Right ventricle myocardium superior (tissue), 1 donor: Measurements from ENCODE around the gene PRSS57. TPM values are rescaled to one million over a fixed set of nuclear protein-coding genes. Genes with fewer than 3 reads are reported as not detected.

Source experiments
- ATAC-seq: fragments of 200-7000 bp; cut with Tn5 transposase; one replicate; pipeline ENCODE4 v1.9.1; 2020; ENCODE audit warnings: mild to moderate bottlenecking; ENCODE audit not compliant: poor library complexity
- DNase-seq: peaks from one replicate; pipeline ENCODE4 v3.0.0-alpha.2; 2020
- intact Hi-C: fragments of 100-400 bp; cut with DNase I; formaldehyde crosslinking; loops from one replicate; pipeline ENCODE4 v1.11.2; 2022
- total RNA-seq: library from RNA; stranded (reverse); fragmentation: NEBNext Ultra II Directional; extraction: Animal tissue kit (Norgen Biotek cat#: 25700); gene quantifications from one replicate; pipeline ENCODE4 v1.2.1, GENCODE V29; 2021
- donor health status: DM: no; HTN: yes; CAD: no; lungs with severe emphysema.

The PRSS57 gene
- total RNA-seq, 1 donor from 2014 or later: not detected

- intact Hi-C loops: no loop called here
- DNase-seq (no peak), ATAC-seq (no peak)
Observed at GRCh38 chr19:645912-646778, 49.1 kb downstream of the PRSS57 start.

- ATAC-seq (no peak), DNase-seq (no peak)
- intact Hi-C loops: no loop called here
Observed at GRCh38 chr19:644789-645188, 50.5 kb downstream of the PRSS57 start.

- intact Hi-C loops: no loop called here
- DNase-seq (no peak), ATAC-seq (no peak)
Observed at GRCh38 chr19:644363-644762, 50.9 kb downstream of the PRSS57 start.

GRCh38 chr19:643736-644135 is 51.5 kb downstream of the PRSS57 start:
- DNase-seq (no peak), ATAC-seq (no peak)
- intact Hi-C loops: no loop called here

- intact Hi-C loops: no loop called here
- DNase-seq (no peak), ATAC-seq (no peak)
Observed at GRCh38 chr19:642767-643727, 52.2 kb downstream of the PRSS57 start.

DNA sequence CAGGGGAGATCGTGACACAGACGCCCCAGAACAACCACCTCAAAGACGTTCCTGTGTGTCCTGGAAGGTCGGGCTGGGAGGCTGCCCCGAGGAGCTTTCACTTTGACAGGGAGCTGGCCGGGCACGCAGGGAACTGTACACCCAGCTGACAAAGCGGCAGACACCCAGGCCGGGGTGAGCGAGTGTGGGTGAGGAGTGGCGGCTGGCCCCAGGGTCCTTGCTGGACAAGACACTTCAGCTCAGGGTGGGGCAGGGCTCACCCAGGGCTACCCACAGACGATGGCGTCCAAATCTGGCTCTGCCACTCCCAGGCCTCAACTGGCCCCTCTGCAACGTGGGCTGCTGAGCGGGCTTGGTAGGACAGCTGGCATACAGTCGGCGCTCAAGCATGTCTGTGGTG is 53.5 kb downstream of the PRSS57 start:
- DNase-seq (no peak), ATAC-seq (no peak)
- intact Hi-C loops: no loop called here

GRCh38 chr19:640606-641189 is 54.6 kb downstream of the PRSS57 start:
- ATAC-seq: no peak
- intact Hi-C loops: no loop called here
- DNase-seq: no peak

DNA sequence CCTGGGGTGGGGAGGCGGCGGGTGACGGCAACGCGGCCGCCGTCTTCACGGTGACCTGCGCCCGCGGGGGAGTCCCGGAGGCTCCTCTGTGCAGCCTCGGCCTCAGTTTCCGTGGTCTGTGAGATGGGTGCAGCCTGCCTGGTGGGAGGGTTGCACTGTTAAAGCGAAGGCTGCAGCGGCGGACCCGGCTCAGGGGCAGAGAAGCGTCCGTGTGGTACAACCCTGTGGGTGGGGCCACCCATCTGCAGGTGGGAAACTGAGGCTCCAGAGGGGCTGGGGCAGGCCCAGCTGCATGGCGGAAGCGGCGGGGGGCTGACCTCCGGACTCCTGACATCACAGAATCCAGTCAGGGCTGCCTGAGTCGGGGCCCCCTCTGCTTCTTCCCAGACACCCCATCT is 55.1 kb downstream of the PRSS57 start:
- intact Hi-C loops: no loop called here
- ATAC-seq: no peak
- DNase-seq: no peak

DNA sequence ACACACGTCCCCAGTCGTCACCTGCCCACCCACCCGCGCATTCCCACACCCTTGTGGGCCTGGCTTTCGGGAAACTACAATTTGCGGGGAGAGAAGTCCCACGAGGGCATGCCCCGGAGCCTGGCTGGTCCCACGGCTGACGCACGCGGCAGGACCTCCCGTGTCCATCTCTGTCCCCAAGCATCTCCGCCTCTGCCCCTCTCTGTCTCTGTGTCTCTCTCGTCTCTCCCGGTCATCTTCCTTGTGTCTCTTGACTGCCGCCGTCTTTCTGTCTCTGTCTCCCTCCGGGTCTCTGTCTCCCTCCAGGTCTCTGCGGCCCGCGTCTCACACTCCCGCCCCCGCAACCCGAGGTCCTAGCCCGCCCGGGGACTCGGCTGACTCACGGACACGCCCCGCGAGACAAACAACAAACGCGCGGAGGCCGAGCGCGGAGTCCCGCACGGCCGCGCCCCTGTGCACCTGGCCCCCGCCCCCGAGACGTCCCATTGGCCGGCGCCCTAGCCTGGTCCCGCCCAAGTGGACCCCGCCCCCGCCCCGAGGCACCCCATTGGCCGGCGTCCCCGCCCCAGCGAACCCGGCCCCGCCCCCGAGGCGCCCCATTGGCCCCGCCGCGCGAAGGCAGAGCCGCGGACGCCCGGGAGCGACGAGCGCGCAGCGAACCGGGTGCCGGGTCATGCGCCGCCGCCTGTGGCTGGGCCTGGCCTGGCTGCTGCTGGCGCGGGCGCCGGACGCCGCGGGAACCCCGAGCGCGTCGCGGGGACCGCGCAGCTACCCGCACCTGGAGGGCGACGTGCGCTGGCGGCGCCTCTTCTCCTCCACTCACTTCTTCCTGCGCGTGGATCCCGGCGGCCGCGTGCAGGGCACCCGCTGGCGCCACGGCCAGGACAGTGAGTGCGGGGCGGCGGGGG is 55.7 kb downstream of the PRSS57 start, which contains the start of gene FGF22:
Gene FGF22, plus strand, starts transcription at position 627 of the 908 bp plus-strand sequence. Its CDS starts 47 bp downstream, at position 674.
- ATAC-seq: peak; percentile 95
- DNase-seq: peak; percentile 95
- intact Hi-C loops: no loop called here

DNA sequence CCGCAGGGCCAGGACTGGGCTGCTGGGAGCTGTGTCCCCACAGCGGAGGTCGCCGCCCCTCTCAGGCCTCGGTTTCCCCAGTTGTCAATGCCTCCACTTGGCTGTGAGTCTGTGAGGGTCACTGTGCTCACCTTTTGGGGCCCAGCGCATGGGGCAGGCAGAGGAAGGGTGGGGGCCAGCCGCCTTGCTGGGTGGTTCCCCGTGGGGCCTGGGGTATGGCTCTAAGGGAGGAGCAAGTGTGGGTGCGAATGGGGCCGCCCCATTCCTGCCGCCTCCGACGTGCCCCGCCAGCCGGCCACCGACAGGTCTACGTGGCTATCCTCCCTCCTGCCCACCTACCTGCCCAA is 56.4 kb downstream of the PRSS57 start:
- ATAC-seq: no peak
- no peak for DNase-seq
- intact Hi-C loops: no loop called here

Other genes with a start within 250 kb of the PRSS57 start
- 8.8 TPM for gene SHC2, start 234.4 kb downstream of the PRSS57 start, total RNA-seq
- 0.24 TPM for gene MADCAM1, start 199.0 kb downstream of the PRSS57 start, total RNA-seq
- gene TPGS1, start 188.0 kb downstream of the PRSS57 start, total RNA-seq: 10.8 TPM
- 86.3 TPM for gene CDC34, start 163.7 kb downstream of the PRSS57 start, total RNA-seq
- 0.32 TPM for gene GZMM, start 151.4 kb downstream of the PRSS57 start, total RNA-seq
- 1,928 TPM for gene BSG, start 122.9 kb downstream of the PRSS57 start, total RNA-seq
- gene HCN2, start 105.6 kb downstream of the PRSS57 start, total RNA-seq: 4.1 TPM
- gene POLRMT, start 61.9 kb downstream of the PRSS57 start, total RNA-seq: 54.5 TPM
- gene FGF22, start 55.6 kb downstream of the PRSS57 start, total RNA-seq: not detected
- gene RNF126, start 32.2 kb downstream of the PRSS57 start, total RNA-seq: 21.2 TPM
- gene FSTL3, start 19.1 kb downstream of the PRSS57 start, total RNA-seq: 27.4 TPM
- 32.9 TPM for gene PALM, start 13.5 kb upstream of the PRSS57 start, total RNA-seq
- gene MISP, start 55.7 kb upstream of the PRSS57 start, total RNA-seq: not detected
- 56.0 TPM for gene PTBP1, start 102.0 kb upstream of the PRSS57 start, total RNA-seq
- gene PLPPR3, start 126.5 kb upstream of the PRSS57 start, total RNA-seq: not detected
- gene AZU1, start 132.4 kb upstream of the PRSS57 start, total RNA-seq: not detected
- not detected for gene PRTN3, start 145.5 kb upstream of the PRSS57 start, total RNA-seq
- 1.3 TPM for gene ELANE, start 156.9 kb upstream of the PRSS57 start, total RNA-seq
- gene CFD, start 164.2 kb upstream of the PRSS57 start, total RNA-seq: 477 TPM
- 19.1 TPM for gene MED16, start 197.7 kb upstream of the PRSS57 start, total RNA-seq
- not detected for gene RNU6-9, start 198.0 kb upstream of the PRSS57 start, total RNA-seq
- 20.3 TPM for gene R3HDM4, start 217.8 kb upstream of the PRSS57 start, total RNA-seq
- not detected for gene KISS1R, start 221.9 kb upstream of the PRSS57 start, total RNA-seq
- 5.0 TPM for gene ARID3A, start 230.6 kb upstream of the PRSS57 start, total RNA-seq